BLaER1 treated with 17β-estradiol and CSF1 and Interleukin-3, amounts not matched to agents 10 nM and 100 nM (cell line): ENCODE data around the gene SMG6.
A peak's percentile ranks its signal among the peaks of the same experiment; 100 is the strongest.
"Not testable (repeated sequence)": the region's sequence is repeated elsewhere in the genome, so short reads cannot be mapped to it uniquely, and the experiment has no call there.

ENCODE experiments used
- H3K27ac ChIP-seq, 11 experiments: shearing (Covaris generic); formaldehyde crosslinking; 2 replicates each; pipeline ENCODE4 v1.8.1; 2022
- H3K27me3 ChIP-seq, 11 experiments: shearing (Covaris generic); formaldehyde crosslinking; 2 replicates each; pipeline ENCODE4 v1.8.1; 2022
- H3K36me3 ChIP-seq, 11 experiments: shearing (Covaris generic); formaldehyde crosslinking; 2 replicates each; pipeline ENCODE4 v1.8.1; 2022
- H3K4me1 ChIP-seq, 10 experiments: shearing (Covaris generic); formaldehyde crosslinking; 2 replicates each; pipeline ENCODE4 v1.8.1; 2022
- H3K4me2 ChIP-seq, 11 experiments: shearing (Covaris generic); formaldehyde crosslinking; 2 replicates each; pipeline ENCODE4 v1.8.1; 2022
- H3K4me3 ChIP-seq, 10 experiments: shearing (Covaris generic); formaldehyde crosslinking; 2 replicates each; pipeline ENCODE4 v1.8.1; 2022
- H3K9ac ChIP-seq, 11 experiments: shearing (Covaris generic); formaldehyde crosslinking; 2 replicates each; pipeline ENCODE4 v1.8.1; 2022
- H3K9me3 ChIP-seq, 11 experiments: shearing (Covaris generic); formaldehyde crosslinking; replicated peaks in 1 of 11; 2 replicates each; pipeline ENCODE4 v1.8.1; 2022
- H4K20me1 ChIP-seq, 11 experiments: shearing (Covaris generic); formaldehyde crosslinking; 2 replicates each; pipeline ENCODE4 v1.8.1; 2022
- Cebpa-rat ChIP-seq, 11 experiments: shearing (Covaris generic); IDR thresholded peaks; 2 replicates each; pipeline ENCODE4 v1.8.1; 2022

The SMG6 gene

DNA sequence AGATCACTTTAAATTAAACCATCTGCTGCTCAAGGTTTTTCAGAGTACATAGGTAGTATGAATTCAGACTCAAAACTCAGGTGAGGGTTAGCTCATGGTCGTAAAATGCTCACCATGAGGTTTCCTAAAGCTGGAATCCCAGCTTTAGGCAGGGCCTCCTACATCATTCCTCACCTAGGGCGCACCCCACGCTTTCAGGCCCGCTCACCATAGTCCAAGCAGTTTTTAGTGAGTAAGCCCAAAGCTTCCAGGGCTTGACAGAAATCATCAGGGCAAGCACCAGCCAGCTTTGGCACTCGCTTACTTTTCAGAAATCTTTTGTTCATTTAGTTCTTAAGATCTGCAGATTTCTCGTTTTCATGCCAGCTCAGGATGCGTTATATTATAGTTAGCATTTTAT is 158.9 kb downstream of the SMG6 start:
- Histone ChIP-seq H3K27ac (no peak overlapping the region), H4K20me1 (no peaks in the 10 kb centered on the region), H3K4me1 (peaks cover 2 to 5% (median 5%) of the 10 kb centered on the region in 10 experiments; a peak in 15 of 20 replicates), H3K9me3 (no peaks in the 10 kb centered on the region), H3K36me3 (peaks cover 31 to 76% (median 49%) of the 10 kb centered on the region in 11 experiments), H3K27me3 (no peaks in the 10 kb centered on the region), H3K4me3 (no peak overlapping the region), H3K9ac (no peak overlapping the region), H3K4me2 (no peak overlapping the region)
- TF ChIP-seq Cebpa-rat (IDR thresholded peaks at IDR 0.05), result no peak

DNA sequence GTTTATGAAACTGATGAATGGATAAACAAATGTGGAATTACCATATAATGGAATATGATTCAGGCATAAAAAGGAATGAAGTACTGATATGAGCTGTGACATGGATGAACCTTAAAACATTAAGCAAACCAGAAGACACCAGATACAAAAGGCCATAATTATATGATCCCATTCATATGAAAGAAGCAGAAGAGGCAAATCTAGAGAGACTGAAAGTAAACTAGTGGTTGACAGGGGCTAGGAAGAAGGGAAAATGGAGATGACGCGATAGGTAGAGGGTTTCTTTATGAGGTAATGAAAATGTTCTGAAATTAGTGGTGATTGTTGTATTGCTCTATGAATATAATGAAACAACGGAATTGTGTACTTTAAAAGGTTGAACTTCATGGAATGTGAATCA is 160.3 kb downstream of the SMG6 start:
- no peaks in the 10 kb centered on the region for H4K20me1 ChIP-seq
- no peak overlapping the region for H3K4me2 ChIP-seq
- no peak overlapping the region for H3K9ac ChIP-seq
- TF ChIP-seq Cebpa-rat (IDR thresholded peaks at IDR 0.05), result no peak
- H3K27ac ChIP-seq, result no peak overlapping the region
- peaks cover 23 to 62% (median 37%) of the 10 kb centered on the region in 11 experiments for H3K36me3 ChIP-seq
- H3K27me3 ChIP-seq, result no peaks in the 10 kb centered on the region
- peaks cover 15 to 19% (median 18%) of the 10 kb centered on the region in 10 experiments for H3K4me1 ChIP-seq
- no peak overlapping the region for H3K4me3 ChIP-seq
- no peaks in the 10 kb centered on the region for H3K9me3 ChIP-seq

DNA sequence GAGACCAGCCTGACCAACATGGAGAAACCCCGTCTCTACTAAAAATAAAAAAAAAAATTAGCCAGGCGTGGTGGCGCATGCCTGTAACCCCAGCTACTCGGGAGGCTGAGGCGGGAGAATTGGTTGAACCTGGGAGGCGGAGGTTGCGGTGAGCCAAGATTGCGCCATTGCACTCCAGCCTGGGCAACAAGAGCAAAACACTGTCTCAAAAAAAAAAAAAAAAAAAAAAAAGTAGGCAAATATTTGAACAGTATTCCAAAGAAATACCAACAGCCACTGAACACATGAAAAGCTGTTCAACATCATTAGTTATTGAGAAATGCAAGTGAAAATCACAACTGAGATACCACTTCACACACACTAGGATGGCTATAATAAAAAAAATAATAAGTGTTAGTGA is 160.9 kb downstream of the SMG6 start:
- not testable (repeated sequence) for H3K9ac ChIP-seq, H3K4me3 ChIP-seq, H4K20me1 ChIP-seq, H3K27me3 ChIP-seq, H3K9me3 ChIP-seq, H3K4me2 ChIP-seq, H3K27ac ChIP-seq
- Histone ChIP-seq H3K4me1 (peaks cover 22 to 25% (median 25%) of the 10 kb centered on the region in 10 experiments), H3K36me3 (peaks cover 21 to 59% (median 32%) of the 10 kb centered on the region in 11 experiments)

DNA sequence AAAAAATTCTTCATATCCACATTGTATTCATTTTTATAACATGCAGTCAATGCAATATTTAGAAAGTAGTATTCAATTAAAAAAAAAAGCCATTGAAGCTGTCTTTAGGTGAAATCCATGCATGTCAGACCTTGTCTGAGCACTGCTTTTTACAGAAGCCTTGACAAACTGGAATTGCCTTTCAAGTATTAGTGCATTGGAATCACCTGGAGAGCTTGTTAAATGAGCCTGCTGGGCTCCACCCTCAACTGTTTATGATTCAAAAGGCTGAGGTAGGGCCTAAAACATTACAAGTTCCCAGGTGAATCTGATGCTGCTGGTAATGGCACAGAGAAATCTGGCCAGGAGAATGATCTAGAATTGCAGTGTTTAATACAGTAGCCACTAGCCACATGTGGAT is 162.9 kb downstream of the SMG6 start:
- Histone ChIP-seq H3K4me2 (no peak overlapping the region), H4K20me1 (peaks cover 0 to 5% (median 0%) of the 10 kb centered on the region in 11 experiments; a peak in 1 of 22 replicates), H3K27me3 (no peaks in the 10 kb centered on the region), H3K9me3 (no peaks in the 10 kb centered on the region), H3K4me3 (no peak overlapping the region), H3K9ac (no peak overlapping the region), H3K27ac (no peak overlapping the region), H3K36me3 (peaks cover 9 to 53% (median 23%) of the 10 kb centered on the region in 11 experiments; a peak in 19 of 22 replicates), H3K4me1 (peaks cover 35 to 45% (median 40%) of the 10 kb centered on the region in 10 experiments)
- no peak for TF ChIP-seq Cebpa-rat (IDR thresholded peaks at IDR 0.05)

DNA sequence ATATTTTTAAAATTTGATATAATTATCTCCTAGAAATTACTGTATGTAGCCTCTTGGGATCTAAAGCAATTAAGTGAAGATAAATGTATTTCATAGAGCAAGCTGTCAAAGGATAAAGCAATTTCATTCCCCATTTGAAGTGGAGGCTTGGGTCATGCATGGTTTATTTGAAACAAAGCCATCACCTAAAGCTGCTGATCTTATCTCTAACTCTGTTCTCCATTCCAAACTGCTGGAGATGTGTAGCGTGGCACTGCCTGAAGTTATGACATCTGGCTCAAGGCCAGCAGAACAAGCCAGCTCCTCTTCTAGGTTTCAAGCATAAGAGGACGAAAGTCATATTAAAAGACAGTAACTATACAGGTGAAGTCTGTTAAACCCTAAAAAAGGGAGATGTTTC is 164.8 kb downstream of the SMG6 start:
- peak overlapping the region; percentile 3 to 65 (median 57); a peak in 21 of 22 replicates for H3K27ac ChIP-seq
- H3K9me3 ChIP-seq, result no peaks in the 10 kb centered on the region
- H3K9ac ChIP-seq, result peak overlapping the region in 8 of 11 experiments; percentile 0 to 45 (median 16); a peak in 8 of 22 replicates
- H4K20me1 ChIP-seq, result peaks cover 0 to 5% (median 0%) of the 10 kb centered on the region in 11 experiments; a peak in 1 of 22 replicates
- H3K27me3 ChIP-seq, result no peaks in the 10 kb centered on the region
- no peak overlapping the region for H3K4me3 ChIP-seq
- peaks cover 35 to 46% (median 41%) of the 10 kb centered on the region in 10 experiments for H3K4me1 ChIP-seq
- peaks cover 0 to 36% (median 6%) of the 10 kb centered on the region in 11 experiments; a peak in 15 of 22 replicates for H3K36me3 ChIP-seq
- H3K4me2 ChIP-seq, result peak overlapping the region; percentile 39 to 81 (median 69)
- no peak for TF ChIP-seq Cebpa-rat (IDR thresholded peaks at IDR 0.05)

DNA sequence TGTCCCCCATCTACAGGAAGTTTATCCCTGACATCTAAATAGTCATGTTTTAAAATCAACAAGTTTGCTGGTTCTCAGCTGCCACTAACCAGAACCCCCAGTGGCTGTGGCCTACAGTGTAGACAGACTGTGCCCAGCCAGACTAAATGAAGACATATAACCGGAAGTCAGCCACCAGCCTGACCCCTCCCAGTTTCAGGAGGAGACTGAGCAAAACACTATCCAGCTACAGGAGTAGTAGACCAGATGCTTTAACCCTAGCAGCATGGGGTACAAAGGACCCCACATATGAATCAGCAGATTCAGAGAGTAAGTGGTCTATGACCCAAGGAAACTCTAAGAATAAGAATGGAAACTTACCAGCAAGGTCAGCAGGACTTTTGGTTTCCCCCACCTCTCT is 165.3 kb downstream of the SMG6 start:
- Histone ChIP-seq H3K27me3 (no peaks in the 10 kb centered on the region), H3K9me3 (no peaks in the 10 kb centered on the region), H3K9ac (peak overlapping the region in 6 of 11 experiments; percentile 0 to 45 (median 4); a peak in 5 of 22 replicates), H3K4me1 (peaks cover 35 to 46% (median 41%) of the 10 kb centered on the region in 10 experiments), H4K20me1 (peaks cover 0 to 5% (median 0%) of the 10 kb centered on the region in 11 experiments; a peak in 1 of 22 replicates), H3K36me3 (peaks cover 2 to 37% (median 6%) of the 10 kb centered on the region in 11 experiments; a peak in 17 of 22 replicates), H3K4me2 (peak overlapping the region; percentile 39 to 81 (median 69)), H3K4me3 (no peak overlapping the region), H3K27ac (peak overlapping the region; percentile 3 to 65 (median 57); a peak in 21 of 22 replicates)
- TF ChIP-seq Cebpa-rat (IDR thresholded peaks at IDR 0.05), result no peak

DNA sequence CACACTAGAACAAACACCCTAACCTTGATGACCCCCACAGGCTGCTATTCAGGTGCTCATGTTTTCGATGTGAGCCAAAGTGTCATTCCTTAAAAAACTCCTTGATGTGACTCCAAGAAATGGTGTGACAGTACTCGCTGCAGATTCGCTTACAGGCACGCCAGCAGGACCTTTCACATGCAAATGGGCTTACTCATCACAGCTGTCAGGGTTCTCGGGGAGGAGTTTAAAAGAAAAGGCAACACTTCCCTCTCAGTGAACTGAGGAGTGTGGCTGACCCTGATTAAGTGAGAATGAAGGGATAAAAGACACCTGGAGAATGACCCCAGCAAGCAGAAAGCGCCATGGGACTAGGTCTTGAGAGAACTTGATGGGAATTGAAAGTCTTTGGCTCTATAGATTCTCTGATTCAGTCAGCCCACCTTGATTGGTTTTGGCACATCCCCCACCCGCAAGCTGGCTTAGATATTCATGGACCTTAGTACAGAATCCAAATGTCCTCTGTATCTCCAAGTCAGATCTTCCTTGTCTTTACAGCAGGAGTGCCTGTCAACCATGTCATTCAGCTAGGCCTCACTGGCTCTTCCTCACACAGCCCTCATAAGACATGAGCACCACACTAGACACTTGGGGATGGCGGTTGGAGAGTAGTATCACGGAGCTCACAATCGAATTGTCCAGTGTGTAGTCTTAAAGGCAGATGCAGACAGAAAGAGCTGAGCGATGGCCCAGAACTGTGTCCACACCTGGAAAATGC is 166.1 kb downstream of the SMG6 start:
- peaks cover 0 to 5% (median 0%) of the 10 kb centered on the region in 11 experiments; a peak in 1 of 22 replicates for H4K20me1 ChIP-seq
- peaks cover 5 to 38% (median 10%) of the 10 kb centered on the region in 11 experiments; a peak in 19 of 22 replicates for H3K36me3 ChIP-seq
- H3K4me1 ChIP-seq, result peaks cover 35 to 46% (median 41%) of the 10 kb centered on the region in 10 experiments
- H3K9me3 ChIP-seq, result no peaks in the 10 kb centered on the region
- 0 out of 22 replicates have a peak overlapping the region, but pooled peaks of 1 of the 11 experiments have one; percentile 0 for H3K9ac ChIP-seq
- H3K4me2 ChIP-seq, result peak overlapping the region in 10 of 11 experiments; percentile 39 to 81 (median 69); a peak in 18 of 22 replicates
- H3K27me3 ChIP-seq, result no peaks in the 10 kb centered on the region
- peak overlapping the region in 10 of 11 experiments; percentile 19 to 65 (median 51); a peak in 15 of 22 replicates for H3K27ac ChIP-seq
- TF ChIP-seq Cebpa-rat (IDR thresholded peaks at IDR 0.05), result no peak
- no peak overlapping the region for H3K4me3 ChIP-seq

DNA sequence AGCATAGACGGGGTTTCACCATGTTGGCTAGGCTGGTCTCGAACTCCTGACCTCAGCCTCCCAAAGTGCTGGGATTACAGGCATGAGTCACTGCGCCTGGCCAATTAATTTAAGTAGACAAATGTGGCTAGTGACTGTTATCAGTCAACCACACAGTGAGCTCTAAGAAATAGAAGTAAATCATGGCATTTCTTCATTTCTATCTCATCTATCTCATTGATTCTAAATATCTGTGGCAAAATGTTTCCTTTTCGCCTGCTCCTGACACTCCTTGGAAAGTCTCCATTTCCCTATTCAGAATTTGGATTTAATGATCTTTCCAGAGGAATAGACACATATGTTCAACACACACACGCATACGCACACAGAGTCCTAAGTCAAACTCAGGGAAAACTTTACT is 167.3 kb downstream of the SMG6 start:
- TF ChIP-seq Cebpa-rat (IDR thresholded peaks at IDR 0.05), result no peak
- no peak overlapping the region for H3K4me3 ChIP-seq
- no peak overlapping the region for H3K27ac ChIP-seq
- no peaks in the 10 kb centered on the region for H3K27me3 ChIP-seq
- H3K4me1 ChIP-seq, result peaks cover 35 to 53% (median 41%) of the 10 kb centered on the region in 10 experiments
- H3K9ac ChIP-seq, result no peak overlapping the region
- H3K36me3 ChIP-seq, result peaks cover 5 to 32% (median 15%) of the 10 kb centered on the region in 11 experiments; a peak in 18 of 22 replicates
- H3K9me3 ChIP-seq, result no peaks in the 10 kb centered on the region
- peaks cover 0 to 5% (median 0%) of the 10 kb centered on the region in 11 experiments; a peak in 1 of 22 replicates for H4K20me1 ChIP-seq
- H3K4me2 ChIP-seq, result peak overlapping the region in 5 of 11 experiments; percentile 5 to 30 (median 10); a peak in 3 of 22 replicates

DNA sequence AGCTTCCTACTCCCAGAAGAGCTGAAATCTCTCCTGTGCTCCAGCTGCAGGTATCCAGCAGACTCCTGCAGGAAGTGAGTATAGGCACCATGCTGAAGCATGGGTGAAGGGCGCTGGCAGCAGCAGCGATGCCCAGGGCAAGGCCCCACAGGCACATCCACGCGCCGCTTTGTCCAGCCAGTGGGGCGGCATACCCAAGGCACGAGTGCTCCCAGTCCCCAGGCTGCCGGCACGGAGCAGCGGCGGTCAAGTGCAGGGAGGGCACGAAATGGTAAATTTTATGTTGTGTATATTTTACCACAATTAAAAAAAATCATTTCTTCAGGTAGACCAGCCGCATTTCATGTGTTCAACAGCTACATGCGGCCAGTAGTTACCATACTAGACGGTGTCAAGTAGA is 175.6 kb downstream of the SMG6 start:
- Histone ChIP-seq H3K9me3 (no peaks in the 10 kb centered on the region), H3K36me3 (peaks cover 0 to 37% (median 24%) of the 10 kb centered on the region in 11 experiments; a peak in 19 of 22 replicates), H3K4me1 (peaks cover 20 to 33% (median 23%) of the 10 kb centered on the region in 10 experiments), H3K9ac (no peak overlapping the region), H3K4me2 (no peak overlapping the region), H3K27ac (no peak overlapping the region), H4K20me1 (peaks cover 0 to 3% (median 0%) of the 10 kb centered on the region in 11 experiments; a peak in 3 of 22 replicates), H3K4me3 (no peak overlapping the region), H3K27me3 (no peaks in the 10 kb centered on the region)
- TF ChIP-seq Cebpa-rat (IDR thresholded peaks at IDR 0.05), result no peak
